HEK293 (cell line): ENCODE results near the gene CYB561A3.

Experiments used
- CTCF ChIA-PET: fragments of 350-600 bp; formaldehyde crosslinking; extraction: SDS; loops from one replicate; lab custom pipeline; 2021; ENCODE audit warnings: antibody characterized with exemption; lab: Yijun Ruan, JAX
- POLR2A ChIA-PET: fragments of 300-600 bp; formaldehyde crosslinking; extraction: SDS; loops from one replicate; lab custom pipeline; 2020; ENCODE audit warnings: antibody characterized with exemption, inconsistent platforms; lab: Yijun Ruan, JAX
- H3K27ac ChIP-seq: fragments of 200-500 bp; sonication (Bioruptor generic); 2 replicates; pipeline ENCODE4 v1.5.1; 2014; ENCODE audit warnings: low read depth, low read length, control low read depth, inconsistent platforms; ENCODE audit errors: extremely low read depth
- H3K36me3 ChIP-seq, 2 experiments: fragments of 200-500 bp in 1 of 2; sonication (Bioruptor generic) in 1 of 2; 1 replicate in 1 of 2; 2 replicates in 1 of 2; pipeline ENCODE4 v1.5.1; 2014 to 2017; ENCODE audit warnings: inconsistent platforms in 2 of 2, low read length in 2 of 2; ENCODE audit not compliant: control insufficient read depth in 2 of 2, insufficient read depth in 1 of 2
- H3K4me1 ChIP-seq: fragments of 200-500 bp; sonication (Bioruptor generic); 2 replicates; pipeline ENCODE4 v1.5.1; 2014; ENCODE audit warnings: mild to moderate bottlenecking, low read length, inconsistent platforms; ENCODE audit not compliant: control insufficient read depth, insufficient read depth
- H3K4me3 ChIP-seq: 2 replicates; pipeline ENCODE4 v1.5.1; 2011; ENCODE audit warnings: low read depth, mild to moderate bottlenecking, control low read depth, low read length, moderate library complexity
- H3K9me3 ChIP-seq: fragments of 200-500 bp; sonication (Bioruptor generic); 2 replicates; pipeline ENCODE4 v1.5.1; 2014; ENCODE audit warnings: low read depth, low read length, inconsistent platforms; ENCODE audit not compliant: control insufficient read depth, insufficient read depth
- SALL2 ChIP-seq: fragments of 450-650 bp; formaldehyde crosslinking; IDR thresholded peaks from 2 replicates; pipeline ENCODE4 v1.5.0; 2017; ENCODE audit warnings: missing biosample characterization, mild to moderate bottlenecking, missing genetic modification characterization, borderline replicate concordance
- SETDB1 ChIP-seq: IDR thresholded peaks from one replicate; pipeline ENCODE4 v1.6.1; 2017; ENCODE audit warnings: mild to moderate bottlenecking, low read length, moderate library complexity, mixed read lengths; ENCODE audit not compliant: insufficient read length
- ZBTB17 ChIP-seq: fragments of 450-650 bp; formaldehyde crosslinking; IDR thresholded peaks from 2 replicates; pipeline ENCODE4 v1.5.1; 2016; ENCODE audit warnings: missing biosample characterization, missing genetic modification characterization
- ZBTB20 ChIP-seq: fragments of 450-650 bp; formaldehyde crosslinking; IDR thresholded peaks from 2 replicates; pipeline ENCODE4 v1.5.1; 2016; ENCODE audit warnings: missing biosample characterization, missing genetic modification characterization
- ZNF10 ChIP-seq: fragments of 450-650 bp; formaldehyde crosslinking; IDR thresholded peaks from 2 replicates; pipeline ENCODE4 v1.5.1; 2017; ENCODE audit warnings: missing biosample characterization, missing genetic modification characterization
- ZNF19 ChIP-seq: fragments of 450-650 bp; formaldehyde crosslinking; IDR thresholded peaks from 2 replicates; pipeline ENCODE4; 2016; ENCODE audit warnings: missing biosample characterization, missing genetic modification characterization, low read depth
- ZNF223 ChIP-seq: fragments of 450-650 bp; formaldehyde crosslinking; IDR thresholded peaks from 2 replicates; pipeline ENCODE4 v1.5.1; 2016; ENCODE audit warnings: missing biosample characterization, missing genetic modification characterization
- ZNF354C ChIP-seq: fragments of 450-650 bp; formaldehyde crosslinking; IDR thresholded peaks from 2 replicates; pipeline ENCODE4 v1.5.1; 2016; ENCODE audit warnings: missing biosample characterization, missing genetic modification characterization, low read depth, borderline replicate concordance
- ZNF48 ChIP-seq: fragments of 450-650 bp; formaldehyde crosslinking; IDR thresholded peaks from 2 replicates; pipeline ENCODE4 v1.5.1; 2016; ENCODE audit warnings: missing biosample characterization, missing genetic modification characterization
- ZNF514 ChIP-seq: fragments of 450-650 bp; formaldehyde crosslinking; IDR thresholded peaks from 2 replicates; pipeline ENCODE4 v1.5.1; 2016; ENCODE audit warnings: missing biosample characterization, missing genetic modification characterization
- ZNF529 ChIP-seq: fragments of 450-650 bp; formaldehyde crosslinking; IDR thresholded peaks from 2 replicates; pipeline ENCODE4 v1.5.1; 2017; ENCODE audit warnings: missing genetic modification characterization, missing biosample characterization; ENCODE audit not compliant: insufficient replicate concordance
- ZNF621 ChIP-seq: fragments of 450-650 bp; formaldehyde crosslinking; IDR thresholded peaks from 2 replicates; pipeline ENCODE4 v1.5.1; 2017; ENCODE audit warnings: missing biosample characterization, missing genetic modification characterization
- ZNF629 ChIP-seq: fragments of 450-650 bp; formaldehyde crosslinking; IDR thresholded peaks from 2 replicates; pipeline ENCODE4 v1.5.1; 2017; ENCODE audit warnings: missing biosample characterization, missing genetic modification characterization
- ZNF747 ChIP-seq: fragments of 450-650 bp; formaldehyde crosslinking; IDR thresholded peaks from 2 replicates; pipeline ENCODE4 v1.5.1; 2016; ENCODE audit warnings: missing biosample characterization, missing genetic modification characterization
- TF ChIP-seq, protein P1 (sequence below): fragments of 450-650 bp; formaldehyde crosslinking; IDR thresholded peaks from 2 replicates; pipeline ENCODE4 v1.5.1; 2016; ENCODE audit warnings: missing biosample characterization, missing genetic modification characterization, borderline replicate concordance
- TF ChIP-seq, protein P2 (sequence below): fragments of 450-650 bp; formaldehyde crosslinking; optimal IDR thresholded peaks from 2 replicates; pipeline ENCODE3; 2016; ENCODE audit warnings: missing biosample characterization, mild to moderate bottlenecking, missing genetic modification characterization
- TF ChIP-seq, protein P3 (sequence below): fragments of 450-650 bp; formaldehyde crosslinking; IDR thresholded peaks from 2 replicates; pipeline ENCODE4 v1.5.1; 2016; ENCODE audit warnings: missing biosample characterization, missing genetic modification characterization

Gene CYB561A3

DNA sequence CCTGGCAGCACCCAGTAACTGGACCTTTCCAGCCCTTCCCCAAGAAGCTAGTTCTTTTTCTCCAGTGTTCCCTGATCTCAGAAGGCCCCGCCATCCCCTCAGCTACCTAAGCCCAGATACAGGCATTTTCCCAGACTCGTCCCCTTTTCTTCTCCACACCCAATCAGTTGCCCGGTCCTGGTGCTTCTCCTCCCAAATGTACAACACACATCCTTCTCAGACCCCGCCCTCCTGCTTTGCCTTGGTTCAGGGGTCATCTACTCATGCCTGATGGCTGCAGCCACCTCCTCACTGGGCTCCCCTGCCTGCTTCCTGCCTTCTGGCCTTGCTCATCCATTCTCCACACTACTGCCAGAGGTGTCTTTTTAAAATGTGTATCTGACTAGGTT is 22.2 kb downstream of the CYB561A3 start:
- POLR2A ChIA-PET = interaction anchor here (1.0 kb wide), 1 partner anchor 23 kb away, joined by 3 read pairs; the partner anchor contains the start of genes CYB561A3 and TMEM138
- Histone ChIP-seq H3K36me3 (peaks cover 0 to 53% of the 10 kb centered on the region in 2 experiments; a peak in 1 of 3 replicates), H3K9me3 (no peaks in the 10 kb centered on the region), H3K27ac (no peak overlapping the region), H3K4me1 (no peaks in the 10 kb centered on the region), H3K4me3 (no peak overlapping the region)
- TF ChIP-seq ZBTB17 (tag by site-specific recombination) (peak; percentile 71), ZNF747 (no peak)
- CTCF ChIA-PET = interaction anchor here (3.6 kb wide), 1 partner anchor 46 kb away, joined by 17 read pairs; no protein-coding TSS in a partner anchor

DNA sequence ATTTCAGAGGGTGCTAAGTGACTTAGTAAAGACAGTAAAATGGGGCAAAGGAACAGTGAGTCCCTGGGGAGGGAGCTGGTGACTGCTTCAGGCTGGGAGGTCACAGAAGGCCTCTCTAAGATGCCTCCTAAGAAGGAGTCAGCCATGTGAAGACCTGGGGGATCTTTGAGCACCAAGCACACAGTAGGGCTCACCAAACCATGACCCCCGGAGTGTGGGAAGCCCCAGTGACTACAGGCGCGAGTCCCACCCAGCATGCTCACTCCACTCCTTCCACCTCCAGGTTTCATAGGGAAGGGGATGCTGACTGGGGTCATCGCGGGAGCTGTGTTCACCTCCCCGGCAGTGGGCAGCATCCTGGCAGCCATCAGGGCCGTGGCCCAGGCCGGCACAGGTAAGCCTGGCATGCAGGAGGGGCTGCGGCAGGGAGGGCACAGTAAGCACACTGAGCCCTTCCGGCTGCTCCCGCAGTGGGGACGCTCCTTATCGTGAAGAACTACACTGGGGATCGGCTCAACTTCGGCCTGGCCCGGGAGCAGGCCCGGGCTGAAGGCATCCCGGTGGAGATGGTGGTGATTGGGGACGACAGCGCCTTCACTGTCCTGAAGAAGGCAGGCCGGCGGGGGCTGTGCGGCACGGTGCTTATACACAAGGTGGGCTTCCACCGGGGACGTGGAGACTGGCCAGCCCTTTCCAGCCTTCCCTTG is 22.7 kb downstream of the CYB561A3 start:
- no peak for TF ChIP-seq ZNF48
- Histone ChIP-seq H3K9me3 (no peaks in the 10 kb centered on the region), H3K27ac (no peak overlapping the region), H3K36me3 (peaks cover 0 to 50% of the 10 kb centered on the region in 2 experiments; a peak in 1 of 3 replicates), H3K4me3 (no peak overlapping the region), H3K4me1 (no peaks in the 10 kb centered on the region)
- CTCF ChIA-PET = interaction anchor here (0.5 to 6.0 kb wide), 3 partner anchors 11 to 47 kb away, joined by 3 to 210 read pairs (median 17); no protein-coding TSS in a partner anchor
- POLR2A ChIA-PET = interaction anchor here (1.0 kb wide), 1 partner anchor 23 kb away, joined by 3 read pairs; the partner anchor contains the start of genes CYB561A3 and TMEM138

DNA sequence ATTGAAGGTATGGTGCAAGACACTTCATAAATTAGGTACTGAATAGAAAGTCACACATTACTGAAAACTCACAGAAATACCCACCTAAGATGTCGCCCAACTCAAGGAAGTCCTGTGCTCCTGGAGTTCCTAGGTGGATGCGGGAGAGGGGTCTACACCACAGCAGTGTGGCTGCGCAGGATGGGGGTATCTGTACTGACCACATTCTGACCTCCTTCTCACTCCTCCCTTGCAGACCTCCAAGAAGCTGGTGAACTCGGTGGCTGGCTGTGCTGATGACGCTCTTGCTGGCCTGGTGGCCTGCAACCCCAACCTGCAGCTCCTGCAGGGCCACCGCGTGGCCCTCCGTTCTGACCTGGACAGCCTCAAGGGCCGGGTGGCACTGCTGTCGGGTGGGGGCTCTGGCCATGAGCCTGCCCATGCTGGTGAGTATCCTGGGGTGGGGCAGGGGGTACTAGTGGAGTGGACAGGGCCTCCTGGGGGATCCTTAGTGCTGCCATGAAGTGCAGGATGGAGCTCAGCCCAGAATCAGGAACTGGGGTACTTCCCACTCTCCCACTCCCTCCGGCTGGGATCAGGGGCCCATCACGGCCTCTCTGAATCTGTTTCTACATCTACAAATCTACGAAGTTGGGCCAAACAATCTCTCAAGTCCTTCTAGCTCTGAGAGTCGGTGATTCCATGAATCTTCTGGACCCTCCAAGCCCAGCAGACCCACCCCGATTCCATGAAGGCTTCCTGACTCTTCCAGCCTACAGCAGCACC is 23.8 kb downstream of the CYB561A3 start:
- H3K36me3 ChIP-seq = peaks cover 0 to 40% of the 10 kb centered on the region in 2 experiments; a peak in 1 of 3 replicates
- H3K4me1 ChIP-seq = no peaks in the 10 kb centered on the region
- H3K27ac ChIP-seq = no peak overlapping the region
- POLR2A ChIA-PET = interaction anchor here (2.8 kb wide), 1 partner anchor 55 kb away, joined by 13 read pairs; the partner anchor contains the start of gene TMEM216
- H3K4me3 ChIP-seq = no peak overlapping the region
- CTCF ChIA-PET = interaction anchor here (2.2 to 6.0 kb wide), 3 partner anchors 11 to 46 kb away, joined by 23 to 210 read pairs (median 69); partner anchors contain the start of genes CYB561A3 and TMEM138
- no peaks in the 10 kb centered on the region for H3K9me3 ChIP-seq
- TF ChIP-seq ZNF629 (no peak), ZNF223 (tag by site-specific recombination) (no peak), ZNF514 (no peak), ZNF19 (tag by site-specific recombination) (no peak), ZNF10 (tag by site-specific recombination) (no peak), ZNF747 (no peak), ZNF529 (tag by site-specific recombination) (no peak), ZBTB20 (tag by site-specific recombination) (no peak), SALL2 (no peak), ZNF354C (tag by site-specific recombination) (no peak), ZNF621 (tag by site-specific recombination) (no peak), SETDB1 (no peak)
- TF ChIP-seq, protein P1, sequence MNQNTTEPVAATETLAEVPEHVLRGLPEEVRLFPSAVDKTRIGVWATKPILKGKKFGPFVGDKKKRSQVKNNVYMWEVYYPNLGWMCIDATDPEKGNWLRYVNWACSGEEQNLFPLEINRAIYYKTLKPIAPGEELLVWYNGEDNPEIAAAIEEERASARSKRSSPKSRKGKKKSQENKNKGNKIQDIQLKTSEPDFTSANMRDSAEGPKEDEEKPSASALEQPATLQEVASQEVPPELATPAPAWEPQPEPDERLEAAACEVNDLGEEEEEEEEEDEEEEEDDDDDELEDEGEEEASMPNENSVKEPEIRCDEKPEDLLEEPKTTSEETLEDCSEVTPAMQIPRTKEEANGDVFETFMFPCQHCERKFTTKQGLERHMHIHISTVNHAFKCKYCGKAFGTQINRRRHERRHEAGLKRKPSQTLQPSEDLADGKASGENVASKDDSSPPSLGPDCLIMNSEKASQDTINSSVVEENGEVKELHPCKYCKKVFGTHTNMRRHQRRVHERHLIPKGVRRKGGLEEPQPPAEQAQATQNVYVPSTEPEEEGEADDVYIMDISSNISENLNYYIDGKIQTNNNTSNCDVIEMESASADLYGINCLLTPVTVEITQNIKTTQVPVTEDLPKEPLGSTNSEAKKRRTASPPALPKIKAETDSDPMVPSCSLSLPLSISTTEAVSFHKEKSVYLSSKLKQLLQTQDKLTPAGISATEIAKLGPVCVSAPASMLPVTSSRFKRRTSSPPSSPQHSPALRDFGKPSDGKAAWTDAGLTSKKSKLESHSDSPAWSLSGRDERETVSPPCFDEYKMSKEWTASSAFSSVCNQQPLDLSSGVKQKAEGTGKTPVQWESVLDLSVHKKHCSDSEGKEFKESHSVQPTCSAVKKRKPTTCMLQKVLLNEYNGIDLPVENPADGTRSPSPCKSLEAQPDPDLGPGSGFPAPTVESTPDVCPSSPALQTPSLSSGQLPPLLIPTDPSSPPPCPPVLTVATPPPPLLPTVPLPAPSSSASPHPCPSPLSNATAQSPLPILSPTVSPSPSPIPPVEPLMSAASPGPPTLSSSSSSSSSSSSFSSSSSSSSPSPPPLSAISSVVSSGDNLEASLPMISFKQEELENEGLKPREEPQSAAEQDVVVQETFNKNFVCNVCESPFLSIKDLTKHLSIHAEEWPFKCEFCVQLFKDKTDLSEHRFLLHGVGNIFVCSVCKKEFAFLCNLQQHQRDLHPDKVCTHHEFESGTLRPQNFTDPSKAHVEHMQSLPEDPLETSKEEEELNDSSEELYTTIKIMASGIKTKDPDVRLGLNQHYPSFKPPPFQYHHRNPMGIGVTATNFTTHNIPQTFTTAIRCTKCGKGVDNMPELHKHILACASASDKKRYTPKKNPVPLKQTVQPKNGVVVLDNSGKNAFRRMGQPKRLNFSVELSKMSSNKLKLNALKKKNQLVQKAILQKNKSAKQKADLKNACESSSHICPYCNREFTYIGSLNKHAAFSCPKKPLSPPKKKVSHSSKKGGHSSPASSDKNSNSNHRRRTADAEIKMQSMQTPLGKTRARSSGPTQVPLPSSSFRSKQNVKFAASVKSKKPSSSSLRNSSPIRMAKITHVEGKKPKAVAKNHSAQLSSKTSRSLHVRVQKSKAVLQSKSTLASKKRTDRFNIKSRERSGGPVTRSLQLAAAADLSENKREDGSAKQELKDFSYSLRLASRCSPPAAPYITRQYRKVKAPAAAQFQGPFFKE (tag by site-specific recombination) = no peak
- TF ChIP-seq, protein P2, sequence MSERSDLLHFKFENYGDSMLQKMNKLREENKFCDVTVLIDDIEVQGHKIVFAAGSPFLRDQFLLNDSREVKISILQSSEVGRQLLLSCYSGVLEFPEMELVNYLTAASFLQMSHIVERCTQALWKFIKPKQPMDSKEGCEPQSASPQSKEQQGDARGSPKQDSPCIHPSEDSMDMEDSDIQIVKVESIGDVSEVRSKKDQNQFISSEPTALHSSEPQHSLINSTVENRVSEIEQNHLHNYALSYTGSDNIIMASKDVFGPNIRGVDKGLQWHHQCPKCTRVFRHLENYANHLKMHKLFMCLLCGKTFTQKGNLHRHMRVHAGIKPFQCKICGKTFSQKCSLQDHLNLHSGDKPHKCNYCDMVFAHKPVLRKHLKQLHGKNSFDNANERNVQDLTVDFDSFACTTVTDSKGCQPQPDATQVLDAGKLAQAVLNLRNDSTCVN = no peak
- TF ChIP-seq, protein P3, sequence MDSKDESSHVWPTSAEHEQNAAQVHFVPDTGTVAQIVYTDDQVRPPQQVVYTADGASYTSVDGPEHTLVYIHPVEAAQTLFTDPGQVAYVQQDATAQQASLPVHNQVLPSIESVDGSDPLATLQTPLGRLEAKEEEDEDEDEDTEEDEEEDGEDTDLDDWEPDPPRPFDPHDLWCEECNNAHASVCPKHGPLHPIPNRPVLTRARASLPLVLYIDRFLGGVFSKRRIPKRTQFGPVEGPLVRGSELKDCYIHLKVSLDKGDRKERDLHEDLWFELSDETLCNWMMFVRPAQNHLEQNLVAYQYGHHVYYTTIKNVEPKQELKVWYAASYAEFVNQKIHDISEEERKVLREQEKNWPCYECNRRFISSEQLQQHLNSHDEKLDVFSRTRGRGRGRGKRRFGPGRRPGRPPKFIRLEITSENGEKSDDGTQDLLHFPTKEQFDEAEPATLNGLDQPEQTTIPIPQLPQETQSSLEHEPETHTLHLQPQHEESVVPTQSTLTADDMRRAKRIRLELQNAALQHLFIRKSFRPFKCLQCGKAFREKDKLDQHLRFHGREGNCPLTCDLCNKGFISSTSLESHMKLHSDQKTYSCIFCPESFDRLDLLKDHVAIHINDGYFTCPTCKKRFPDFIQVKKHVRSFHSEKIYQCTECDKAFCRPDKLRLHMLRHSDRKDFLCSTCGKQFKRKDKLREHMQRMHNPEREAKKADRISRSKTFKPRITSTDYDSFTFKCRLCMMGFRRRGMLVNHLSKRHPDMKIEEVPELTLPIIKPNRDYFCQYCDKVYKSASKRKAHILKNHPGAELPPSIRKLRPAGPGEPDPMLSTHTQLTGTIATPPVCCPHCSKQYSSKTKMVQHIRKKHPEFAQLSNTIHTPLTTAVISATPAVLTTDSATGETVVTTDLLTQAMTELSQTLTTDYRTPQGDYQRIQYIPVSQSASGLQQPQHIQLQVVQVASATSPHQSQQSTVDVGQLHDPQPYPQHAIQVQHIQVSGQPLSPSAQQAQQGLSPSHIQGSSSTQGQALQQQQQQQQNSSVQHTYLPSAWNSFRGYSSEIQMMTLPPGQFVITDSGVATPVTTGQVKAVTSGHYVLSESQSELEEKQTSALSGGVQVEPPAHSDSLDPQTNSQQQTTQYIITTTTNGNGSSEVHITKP (tag by site-specific recombination) = no peak
